NCI-H510A treated with DMSO at 0.1 percent for 48 hours (cell line): ENCODE measurements around the gene SUSD3.
"Not testable (repeated sequence)": the region's sequence is repeated elsewhere in the genome, so short reads cannot be mapped to it uniquely, and the experiment has no call there.

Experiments used
- DNase-seq: peaks from one replicate; lab custom pipeline; 2025; lab: John Stamatoyannopoulos, UW

The SUSD3 gene

DNA sequence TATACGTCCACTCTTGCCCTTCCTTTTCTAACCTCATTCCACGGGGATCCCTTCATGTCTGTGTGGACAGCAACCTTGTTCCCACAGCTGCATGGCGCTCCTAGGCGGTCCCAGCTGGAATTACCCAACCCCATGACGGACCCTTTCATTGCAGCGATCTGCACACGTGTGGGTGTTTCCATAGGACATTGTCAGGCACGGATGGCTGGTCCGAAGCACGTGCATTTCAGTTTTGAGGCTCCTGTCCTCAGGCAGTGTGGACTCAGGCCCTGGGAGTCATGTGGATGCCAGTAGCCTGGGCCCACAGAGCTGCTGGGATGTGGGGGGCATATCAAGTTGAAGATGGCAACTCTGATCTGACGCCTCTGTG, 52.5 kb downstream of the SUSD3 start:
- no peak for DNase-seq

DNA sequence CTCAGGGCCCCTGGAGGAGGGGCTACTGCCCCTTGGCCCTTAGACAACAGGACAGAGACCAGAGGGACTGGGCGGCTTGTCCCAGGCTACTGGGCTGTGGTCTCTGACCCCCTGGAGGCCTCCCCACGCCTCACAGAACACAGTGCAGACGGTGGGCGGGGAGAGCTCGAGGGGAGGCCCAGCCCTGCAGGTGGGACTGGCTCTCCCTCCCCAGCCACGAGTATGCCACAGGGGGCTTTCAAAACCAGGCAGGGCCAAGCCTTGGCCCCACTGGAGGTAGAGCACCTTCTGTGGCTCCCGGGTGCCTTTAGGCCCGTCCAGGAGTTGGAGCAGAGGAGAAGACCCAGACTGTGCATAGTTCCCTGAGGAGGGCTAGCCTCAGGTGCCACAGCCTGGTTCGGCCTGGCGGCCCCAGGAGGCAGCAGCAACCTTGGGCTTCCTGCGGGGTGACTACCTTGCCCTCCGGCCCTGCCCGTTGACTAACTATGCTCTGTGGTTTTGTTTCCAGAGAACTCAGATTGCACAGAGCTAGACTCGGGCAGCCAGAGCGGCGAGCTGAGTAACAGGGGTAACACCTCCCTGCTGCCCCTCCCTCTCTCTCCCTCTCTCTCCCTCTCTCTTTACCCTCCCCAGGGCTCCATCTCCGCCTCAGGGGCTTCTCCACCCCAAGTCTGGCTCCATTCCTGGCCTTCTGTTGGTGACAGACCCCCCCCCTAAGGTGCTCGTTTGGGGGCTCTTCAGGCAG, 53.0 kb downstream of the SUSD3 start:
- no peak for DNase-seq

- DNase-seq, result no peak
These were observed 53.8 kb downstream of the SUSD3 start for GRCh38 chr9:93112116-93112863.

GRCh38 chr9:93112864-93113389, 54.4 kb downstream of the SUSD3 start:
- no peak for DNase-seq

GRCh38 chr9:93114169-93114983, 55.9 kb downstream of the SUSD3 start:
- DNase-seq, result no peak

DNA sequence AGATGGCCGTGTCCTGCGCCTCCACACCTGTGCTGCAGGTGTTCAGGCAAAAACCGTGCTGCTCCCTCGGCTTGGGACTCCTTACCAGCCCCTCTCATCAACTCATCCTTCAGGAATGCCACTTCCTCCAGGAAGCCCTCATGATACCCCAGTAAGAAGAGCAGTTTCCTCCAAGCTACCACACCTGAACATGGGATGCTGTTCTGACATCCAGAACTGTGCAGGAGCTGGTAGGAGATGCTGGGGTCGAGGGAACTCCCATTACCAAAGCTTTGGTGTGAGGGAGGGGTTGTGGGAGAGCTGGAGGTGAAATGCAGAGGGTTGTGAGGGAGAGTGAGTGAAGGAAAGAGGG, 56.5 kb downstream of the SUSD3 start:
- DNase-seq, result no peak

DNA sequence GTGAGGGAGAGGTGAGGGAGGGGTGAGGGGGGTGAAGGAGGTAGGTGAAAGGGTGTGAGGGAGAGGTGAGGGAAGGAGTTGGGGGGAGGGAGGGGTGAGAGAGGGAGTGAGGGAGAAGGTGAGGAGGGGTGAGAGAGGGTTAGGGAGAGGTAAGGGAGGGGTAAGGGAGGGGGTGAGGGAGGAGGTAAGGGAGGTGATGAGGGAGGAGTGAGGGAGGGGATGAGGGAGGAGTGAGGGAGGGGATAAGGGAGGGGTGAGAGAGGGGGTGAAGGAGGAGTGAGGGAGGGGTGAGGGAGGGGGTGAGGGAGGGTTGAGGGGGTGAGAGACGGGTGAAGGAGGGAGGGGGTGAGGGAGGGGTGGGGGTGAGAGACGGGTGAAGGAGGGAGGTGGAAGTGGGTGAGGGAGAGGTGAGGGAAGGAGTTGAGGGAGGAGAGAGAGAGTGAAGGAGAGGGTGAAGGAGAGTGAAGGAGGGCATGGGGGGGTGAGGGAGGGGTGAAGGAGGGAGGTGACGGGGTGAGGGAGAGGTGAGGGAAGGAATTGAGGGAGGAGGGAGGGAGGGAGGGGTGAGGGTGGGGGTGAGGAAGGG, 57.1 kb downstream of the SUSD3 start:
- DNase-seq, result no peak

DNA sequence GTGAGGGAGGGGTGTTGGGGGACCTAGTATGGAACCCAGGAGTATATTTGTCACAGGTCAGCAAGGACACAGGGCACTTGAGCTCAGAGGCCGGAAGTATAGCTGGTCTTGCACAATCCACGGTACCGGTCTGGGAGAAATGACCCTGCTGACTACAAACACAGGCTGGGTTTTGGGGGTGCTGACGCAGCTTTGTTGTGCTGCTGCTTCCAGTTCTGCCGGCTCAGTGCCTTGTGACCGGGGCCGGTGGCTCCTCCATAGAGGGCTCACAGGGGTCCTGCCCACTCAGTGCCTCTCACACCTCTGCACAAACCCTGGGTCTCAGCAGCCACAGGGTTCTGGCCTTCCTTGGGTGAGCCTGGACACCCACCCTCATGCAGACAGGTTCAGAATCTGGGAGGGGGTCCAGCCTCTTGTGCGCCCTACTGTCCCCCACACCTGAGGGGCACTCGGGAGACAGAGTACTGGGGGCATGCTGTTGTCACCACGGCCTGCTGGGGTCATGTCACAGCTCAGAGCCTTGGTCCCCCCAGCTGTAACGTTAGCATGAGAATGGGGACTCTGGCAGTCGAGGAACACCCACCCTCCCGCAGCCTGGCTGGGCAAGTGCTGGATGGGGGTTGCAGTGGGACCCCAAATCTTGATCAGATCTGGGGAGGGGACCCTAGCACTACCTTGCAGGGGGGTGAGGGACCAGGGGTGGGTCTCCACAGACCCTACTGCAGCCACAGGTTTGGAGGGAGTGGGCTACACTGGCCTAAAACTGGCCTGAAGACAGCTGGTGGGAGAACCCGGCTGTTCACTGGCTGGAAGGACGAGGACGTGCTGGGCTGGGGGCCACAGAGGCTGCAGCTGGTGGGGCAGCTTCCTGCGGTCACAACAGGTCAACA, 57.8 kb downstream of the SUSD3 start:
- DNase-seq, result no peak

- DNase-seq, result not testable (repeated sequence)
These were observed 59.0 kb downstream of the SUSD3 start for GRCh38 chr9:93117521-93117920.

DNA sequence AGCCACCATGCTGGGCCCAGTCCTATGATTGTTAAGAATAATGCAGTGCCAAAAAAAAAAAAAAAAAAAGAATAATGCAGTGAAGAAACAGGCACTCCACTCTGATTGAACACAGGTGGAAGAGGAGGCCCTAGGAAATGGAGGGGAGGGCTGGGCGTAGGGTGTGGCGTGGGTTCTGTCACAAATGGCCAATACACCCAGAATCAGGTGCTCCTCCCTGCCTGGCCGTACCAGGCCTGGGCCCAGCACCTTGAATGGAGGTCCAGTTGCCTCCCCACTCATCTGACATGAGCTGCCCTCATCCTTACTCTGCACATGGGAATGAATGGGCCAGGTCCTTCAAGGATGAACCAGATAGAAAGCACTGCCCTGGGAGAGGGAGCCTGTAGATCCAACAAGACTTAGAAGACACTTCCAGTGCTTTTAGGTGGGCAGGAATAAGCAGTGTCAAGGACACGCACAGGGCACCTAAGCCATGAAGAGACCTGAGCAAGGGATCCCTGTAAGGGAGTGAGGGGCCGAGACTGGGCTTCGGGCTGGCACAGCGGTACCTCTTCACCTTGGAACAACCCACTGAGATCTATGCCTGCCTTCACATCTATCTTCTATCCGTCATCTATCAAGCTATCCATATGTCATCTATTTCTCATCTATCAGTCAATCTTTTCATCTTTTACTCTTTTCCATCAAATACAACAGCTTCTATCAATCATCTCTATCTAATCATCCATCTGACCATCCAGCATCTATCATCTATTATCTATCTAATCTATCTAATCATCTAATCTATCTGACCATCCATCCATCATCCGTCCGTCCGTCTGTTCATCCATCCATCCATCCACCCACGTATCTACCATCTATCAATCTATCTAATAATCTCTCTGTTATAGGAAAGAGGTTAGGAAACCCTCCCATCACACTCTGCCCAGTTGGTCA, 59.7 kb downstream of the SUSD3 start:
- no peak for DNase-seq

- DNase-seq, result no peak
These were observed 60.6 kb downstream of the SUSD3 start for GRCh38 chr9:93118863-93119702.

- DNase-seq, result no peak
These were observed 61.1 kb downstream of the SUSD3 start for GRCh38 chr9:93119703-93119952.

DNA sequence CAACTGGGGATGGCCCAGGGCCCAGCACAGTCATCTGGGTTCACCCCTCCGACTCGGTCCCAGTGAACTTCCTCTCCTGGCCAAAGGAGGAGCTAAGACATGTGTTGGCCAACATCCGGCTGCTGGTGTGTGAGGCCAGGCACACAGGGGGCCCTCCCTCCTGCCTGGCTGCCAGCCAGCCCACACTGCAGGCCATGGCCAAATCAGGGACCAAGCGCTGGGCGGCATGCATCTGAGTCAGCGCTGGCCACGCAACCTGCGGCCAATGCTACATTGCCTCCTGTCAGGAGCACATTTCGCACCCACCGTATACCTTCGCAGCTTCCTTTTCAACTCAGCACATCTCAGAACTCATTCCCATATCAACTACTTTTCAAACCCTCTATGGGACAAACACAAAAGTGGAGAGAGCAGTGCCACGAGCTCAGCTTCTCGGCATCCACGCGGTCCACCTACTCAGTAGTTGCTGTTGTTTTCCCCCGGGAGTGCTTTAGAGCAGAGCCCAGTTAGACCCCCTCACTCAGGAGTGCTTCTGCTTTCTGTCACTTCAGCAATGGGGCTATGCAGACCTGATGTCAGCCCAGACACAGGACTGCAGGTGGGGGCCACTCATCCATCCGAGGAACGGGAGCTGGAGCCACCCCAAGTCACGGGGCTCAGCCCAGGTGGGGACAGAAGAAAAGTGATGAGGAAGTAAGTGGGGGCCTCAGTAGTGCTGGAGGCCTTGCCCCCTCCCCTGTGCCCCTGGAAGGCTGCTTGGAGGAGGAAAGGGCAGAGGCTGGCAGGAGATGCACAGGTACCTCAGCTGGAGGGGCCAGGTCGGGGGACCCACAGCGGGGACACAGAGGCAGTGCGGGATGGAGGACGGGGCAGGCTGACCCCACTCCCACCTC, 61.7 kb downstream of the SUSD3 start:
- no peak for DNase-seq

DNA sequence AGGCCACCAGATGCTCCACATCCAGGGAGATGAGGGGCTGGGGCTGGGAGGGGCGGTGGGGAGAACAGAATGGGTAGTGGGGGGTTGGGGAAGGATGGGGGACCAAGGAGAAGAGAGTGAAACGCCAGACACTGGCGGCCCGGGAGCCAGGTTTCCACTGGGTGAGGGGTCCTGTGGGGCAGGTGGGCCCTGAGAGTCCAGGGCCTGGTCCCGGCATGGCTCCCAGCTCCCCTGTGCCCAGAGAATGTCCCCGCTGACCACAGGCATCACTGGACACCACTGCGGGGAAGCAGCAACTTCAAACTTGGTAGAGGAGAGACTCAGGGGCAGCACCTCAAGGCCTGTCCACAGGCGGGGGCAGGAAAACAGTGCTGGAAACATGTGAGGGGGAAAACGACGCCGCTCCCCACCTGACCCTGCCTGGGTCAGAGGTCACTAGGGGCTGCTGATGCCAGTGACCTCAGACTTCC, 62.4 kb downstream of the SUSD3 start:
- DNase-seq, result no peak

- DNase-seq, result no peak
These were observed 63.1 kb downstream of the SUSD3 start for GRCh38 chr9:93121316-93122241.

DNA sequence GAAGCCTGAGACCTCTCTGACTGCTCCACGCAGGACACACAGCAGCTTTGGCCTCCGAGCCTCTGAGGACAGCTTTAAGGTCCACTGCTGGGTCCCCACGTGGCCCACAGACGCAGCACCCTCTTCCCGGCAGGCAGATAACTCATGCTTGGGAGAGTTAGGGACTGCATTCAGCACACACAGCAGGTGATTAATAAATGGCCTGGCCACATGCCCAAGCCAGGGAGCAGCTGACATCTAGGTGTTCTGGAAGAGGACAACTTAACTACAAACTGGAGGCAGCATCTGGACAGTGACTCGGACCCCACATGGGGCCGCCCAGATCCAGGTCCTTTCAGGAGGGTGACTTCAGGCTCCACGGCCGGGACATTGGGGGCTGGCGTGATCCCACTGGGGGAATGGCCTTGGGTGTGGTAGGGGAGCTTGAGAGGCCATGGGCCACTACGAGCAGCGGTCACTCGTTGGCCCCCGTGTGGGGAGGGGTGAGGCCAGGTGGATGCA, 64.3 kb downstream of the SUSD3 start:
- no peak for DNase-seq
